ENCODE results near the gene SLC16A5. TPM values are rescaled to one million over a fixed set of nuclear protein-coding genes. Genes with fewer than 3 reads are reported as not detected.
"Not testable (repeated sequence)": the region's sequence is repeated elsewhere in the genome, so short reads cannot be mapped to it uniquely, and the experiment has no call there.

SLC16A5 gene, protein sequence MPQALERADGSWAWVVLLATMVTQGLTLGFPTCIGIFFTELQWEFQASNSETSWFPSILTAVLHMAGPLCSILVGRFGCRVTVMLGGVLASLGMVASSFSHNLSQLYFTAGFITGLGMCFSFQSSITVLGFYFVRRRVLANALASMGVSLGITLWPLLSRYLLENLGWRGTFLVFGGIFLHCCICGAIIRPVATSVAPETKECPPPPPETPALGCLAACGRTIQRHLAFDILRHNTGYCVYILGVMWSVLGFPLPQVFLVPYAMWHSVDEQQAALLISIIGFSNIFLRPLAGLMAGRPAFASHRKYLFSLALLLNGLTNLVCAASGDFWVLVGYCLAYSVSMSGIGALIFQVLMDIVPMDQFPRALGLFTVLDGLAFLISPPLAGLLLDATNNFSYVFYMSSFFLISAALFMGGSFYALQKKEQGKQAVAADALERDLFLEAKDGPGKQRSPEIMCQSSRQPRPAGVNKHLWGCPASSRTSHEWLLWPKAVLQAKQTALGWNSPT
- 1 to 10 TPM in 1 of 3 donors, under 1 TPM in 2; 0.53 to 1.2 (median 0.55) TPM for total RNA-seq

DNA sequence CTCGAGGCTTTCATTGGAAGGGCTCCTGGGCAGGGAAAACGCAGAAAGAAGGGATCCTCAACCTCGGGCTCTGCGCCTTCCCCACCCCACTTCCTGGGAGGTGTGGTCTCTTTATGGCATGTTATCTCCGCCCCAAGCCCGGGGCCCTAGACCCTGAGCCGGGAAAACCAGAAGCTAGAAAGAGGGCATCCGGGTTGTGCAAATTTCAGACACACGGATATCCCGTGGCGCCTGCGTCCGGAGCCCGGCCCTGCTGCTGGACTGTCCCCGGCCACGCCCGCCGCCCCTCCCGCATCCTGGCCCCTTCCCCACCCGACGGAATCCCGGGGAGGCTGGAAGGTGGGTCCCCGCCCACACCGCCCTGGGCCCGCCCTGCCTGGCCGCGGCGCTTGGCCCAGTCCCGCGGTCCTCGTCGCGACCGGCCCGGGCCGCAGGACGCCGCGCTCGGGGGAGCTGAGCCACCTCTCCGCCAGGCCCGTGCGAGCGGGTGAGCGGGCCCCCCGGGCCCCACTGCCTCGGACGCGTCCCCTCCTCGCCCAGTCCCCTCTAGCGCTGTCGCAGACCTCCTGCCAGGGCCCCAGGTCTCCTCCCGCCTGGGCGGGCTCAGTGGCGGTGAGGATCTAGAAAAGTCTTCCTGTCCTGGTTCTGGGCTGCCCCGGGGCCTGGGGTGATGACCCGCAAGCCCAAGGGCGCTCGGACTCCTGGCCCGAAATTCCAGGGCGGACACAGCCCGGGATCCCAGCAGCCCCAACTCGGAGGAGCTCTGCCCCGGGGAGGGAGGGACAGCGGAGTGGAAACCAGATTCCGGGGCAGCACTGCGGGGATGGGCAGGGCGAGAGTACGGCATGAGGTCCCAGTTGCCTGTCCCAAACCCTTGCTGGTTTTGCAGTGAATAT, at the start of gene SLC16A5:
Gene SLC16A5 (plus strand): TSS at position 397 of the 896 bp plus-strand sequence. CDS start 5,683 bp downstream, outside the sequence.
- no peaks in the 10 kb centered on the region for H3K36me3 Mint-ChIP-seq (ENCODE audit: insufficient read depth)
- no peaks in the 10 kb centered on the region for H3K9me3 Mint-ChIP-seq
- H3K4me3 Mint-ChIP-seq, result peak within 1 kb of the TSS; percentile 77
- H3K27me3 Mint-ChIP-seq (ENCODE audit: low read depth), result peaks cover 1% of the 10 kb centered on the region
- peaks cover 51% of the 10 kb centered on the region for H3K4me1 Mint-ChIP-seq (ENCODE audit: low read depth)
- peak; percentile 23 for DNase-seq
- peak; percentile 65 to 72 for ATAC-seq

DNA sequence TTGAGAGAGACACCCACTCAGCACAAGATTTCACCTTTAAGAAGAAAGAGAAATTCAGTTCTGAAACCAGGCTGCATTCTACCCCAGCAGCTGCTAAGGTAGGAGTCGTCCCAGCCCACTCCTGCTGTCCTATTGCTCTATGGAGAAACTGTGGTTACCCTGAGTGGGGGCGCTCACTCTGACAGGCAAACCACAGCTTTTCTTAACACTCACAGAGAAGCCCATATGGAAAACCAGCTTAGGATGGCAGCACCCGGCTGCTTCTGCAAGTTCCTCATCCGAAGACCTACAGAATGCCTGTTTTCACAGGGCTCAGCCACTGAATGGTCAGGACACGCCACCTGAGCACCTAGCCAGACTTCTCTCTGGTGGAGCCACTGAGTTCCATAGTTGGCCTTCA, 48.5 kb upstream of the SLC16A5 start:
- Mint-ChIP-seq H3K27me3 (ENCODE audit: low read depth) (peaks cover 2% of the 10 kb centered on the region), H3K4me1 (ENCODE audit: low read depth) (peaks cover 26% of the 10 kb centered on the region), H3K36me3 (ENCODE audit: insufficient read depth) (peaks cover 20% of the 10 kb centered on the region), H3K4me3 (no peak overlapping the region), H3K9me3 (no peaks in the 10 kb centered on the region)
- no peak for ATAC-seq
- no peak for DNase-seq

GRCh38 chr17:75041656-75042280, 46.0 kb upstream of the SLC16A5 start:
- peaks cover 31% of the 10 kb centered on the region for H3K4me1 Mint-ChIP-seq (ENCODE audit: low read depth)

GRCh38 chr17:75043789-75044188, 44.0 kb upstream of the SLC16A5 start:
- not testable (repeated sequence) for ATAC-seq

More at GRCh38 chr17:75041656-75042280, 46.0 kb upstream of the SLC16A5 start:
- Mint-ChIP-seq H3K27me3 (ENCODE audit: low read depth) (no peaks in the 10 kb centered on the region), H3K36me3 (ENCODE audit: insufficient read depth) (peaks cover 20% of the 10 kb centered on the region), H3K9me3 (no peaks in the 10 kb centered on the region), H3K4me3 (no peak overlapping the region)
- ATAC-seq, result no peak
- DNase-seq, result no peak

DNA sequence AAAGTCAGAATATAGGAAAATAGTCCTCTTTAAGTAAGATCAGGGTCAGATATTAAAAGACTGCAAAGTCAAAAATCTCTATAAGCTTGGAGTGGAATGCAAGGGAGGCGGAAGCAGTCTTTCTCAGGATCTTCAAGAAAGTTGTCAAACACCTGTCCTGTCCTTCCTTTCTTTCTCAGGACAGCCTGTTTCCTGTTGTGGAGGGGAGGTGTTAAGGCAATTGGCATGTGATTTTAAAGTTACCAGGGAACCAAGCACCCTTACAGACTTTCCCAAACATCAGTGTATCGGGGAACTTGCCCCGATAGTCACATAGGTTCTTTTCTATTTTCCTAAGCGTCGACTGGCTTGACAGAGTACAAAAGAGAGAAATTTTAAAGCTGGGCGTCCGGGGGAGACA, 43.0 kb upstream of the SLC16A5 start:
- H3K27me3 Mint-ChIP-seq (ENCODE audit: low read depth), result no peaks in the 10 kb centered on the region
- peaks cover 42% of the 10 kb centered on the region for H3K4me1 Mint-ChIP-seq (ENCODE audit: low read depth)
- DNase-seq, result no peak
- H3K4me3 Mint-ChIP-seq, result peak overlapping the region; percentile 98
- ATAC-seq, result no peak
- H3K9me3 Mint-ChIP-seq, result no peaks in the 10 kb centered on the region
- H3K36me3 Mint-ChIP-seq (ENCODE audit: insufficient read depth), result peaks cover 11% of the 10 kb centered on the region

More at GRCh38 chr17:75043789-75044188, 44.0 kb upstream of the SLC16A5 start:
- H3K4me3 Mint-ChIP-seq; DNase-seq; H3K9me3 Mint-ChIP-seq; H3K27me3 Mint-ChIP-seq (ENCODE audit: low read depth): not testable (repeated sequence)
- peaks cover 15% of the 10 kb centered on the region for H3K36me3 Mint-ChIP-seq (ENCODE audit: insufficient read depth)
- peaks cover 36% of the 10 kb centered on the region for H3K4me1 Mint-ChIP-seq (ENCODE audit: low read depth)

GRCh38 chr17:75045946-75046406, 41.8 kb upstream of the SLC16A5 start:
- H3K36me3 Mint-ChIP-seq (ENCODE audit: insufficient read depth); DNase-seq; ATAC-seq; H3K27me3 Mint-ChIP-seq (ENCODE audit: low read depth); H3K9me3 Mint-ChIP-seq: not testable (repeated sequence)
- Mint-ChIP-seq H3K4me3 (peak overlapping the region; percentile 98), H3K4me1 (ENCODE audit: low read depth) (peaks cover 43% of the 10 kb centered on the region)

DNA sequence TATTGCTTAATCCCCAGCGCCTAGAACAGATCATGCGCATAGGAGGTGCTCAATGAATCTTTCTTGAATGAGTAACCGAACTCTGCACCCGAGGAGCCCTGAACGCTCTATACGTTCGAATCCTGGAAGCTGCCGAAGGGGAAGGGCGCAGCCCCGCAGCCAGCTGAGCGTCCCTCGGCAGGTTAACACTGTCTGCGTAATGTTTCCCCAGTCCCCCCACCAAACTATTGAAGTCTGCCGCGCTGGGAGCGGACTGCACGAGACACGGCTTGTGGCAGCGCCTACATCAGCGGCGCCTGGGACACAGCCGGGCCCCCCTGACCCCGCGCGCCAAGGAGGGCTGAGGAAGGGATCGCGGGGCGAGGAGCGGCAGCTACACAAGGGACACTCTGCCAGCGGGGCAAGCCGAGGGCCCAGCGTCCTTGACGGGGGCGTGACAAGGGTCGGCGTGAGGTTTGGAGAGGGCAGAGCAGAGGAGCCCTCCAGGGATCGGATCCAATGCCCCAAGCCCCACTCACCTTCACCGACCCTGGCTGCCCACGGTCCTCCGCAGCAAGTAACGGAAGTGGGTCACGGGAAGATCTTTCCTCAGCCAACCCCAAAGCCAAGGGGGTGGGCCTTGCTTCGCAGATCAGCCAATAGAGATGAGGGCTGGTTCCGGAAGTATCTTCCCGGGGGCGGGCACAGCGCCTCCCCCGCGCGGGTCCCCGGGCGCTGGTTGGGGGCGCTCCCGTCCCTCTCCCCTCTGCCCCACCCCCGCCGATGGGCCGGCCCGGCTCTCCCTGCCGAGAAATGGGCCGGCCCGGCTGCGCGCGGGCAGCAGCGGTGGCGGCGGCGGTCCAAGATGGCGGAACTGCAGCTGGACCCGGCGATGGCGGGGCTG, 41.1 kb upstream of the SLC16A5 start, which contains the start of the genes ATP5PD and KCTD2:
Gene ATP5PD (minus strand): TSS at position 563 of the 883 bp plus-strand sequence. CDS start 4,319 bp downstream, outside the sequence.
Gene KCTD2 (plus strand): TSS at position 819 of the 883 bp plus-strand sequence. CDS start 26 bp downstream, at position 845.
- no peaks in the 10 kb centered on the region for H3K27me3 Mint-ChIP-seq (ENCODE audit: low read depth)
- H3K4me3 Mint-ChIP-seq, result peak within 1 kb of the TSS; percentile 98
- H3K36me3 Mint-ChIP-seq (ENCODE audit: insufficient read depth), result peaks cover 7% of the 10 kb centered on the region
- peak; percentile 94 to 95 for ATAC-seq
- peak; percentile 93 for DNase-seq
- H3K4me1 Mint-ChIP-seq (ENCODE audit: low read depth), result peaks cover 44% of the 10 kb centered on the region
- no peaks in the 10 kb centered on the region for H3K9me3 Mint-ChIP-seq

GRCh38 chr17:75047398-75048098, 40.2 kb upstream of the SLC16A5 start:
- Mint-ChIP-seq H3K9me3 (no peaks in the 10 kb centered on the region), H3K36me3 (ENCODE audit: insufficient read depth) (peaks cover 6% of the 10 kb centered on the region), H3K27me3 (ENCODE audit: low read depth) (no peaks in the 10 kb centered on the region), H3K4me1 (ENCODE audit: low read depth) (peaks cover 47% of the 10 kb centered on the region), H3K4me3 (peak overlapping the region; percentile 98)
- ATAC-seq (peak; percentile 2), DNase-seq (peak; percentile 22)

GRCh38 chr17:75048249-75048878, 39.4 kb upstream of the SLC16A5 start:
- Mint-ChIP-seq H3K4me1 (ENCODE audit: low read depth) (peaks cover 47% of the 10 kb centered on the region), H3K4me3 (peak overlapping the region; percentile 98), H3K27me3 (ENCODE audit: low read depth) (no peaks in the 10 kb centered on the region), H3K9me3 (no peaks in the 10 kb centered on the region), H3K36me3 (ENCODE audit: insufficient read depth) (peaks cover 9% of the 10 kb centered on the region)
- ATAC-seq (no peak), DNase-seq (no peak)

- Mint-ChIP-seq H3K4me3 (peak overlapping the region; percentile 98), H3K27me3 (ENCODE audit: low read depth) (no peaks in the 10 kb centered on the region), H3K9me3 (no peaks in the 10 kb centered on the region), H3K36me3 (ENCODE audit: insufficient read depth) (peaks cover 12% of the 10 kb centered on the region), H3K4me1 (ENCODE audit: low read depth) (peaks cover 43% of the 10 kb centered on the region)
- ATAC-seq (no peak), DNase-seq (no peak)
Observed at GRCh38 chr17:75049057-75049456, 38.7 kb upstream of the SLC16A5 start.

DNA sequence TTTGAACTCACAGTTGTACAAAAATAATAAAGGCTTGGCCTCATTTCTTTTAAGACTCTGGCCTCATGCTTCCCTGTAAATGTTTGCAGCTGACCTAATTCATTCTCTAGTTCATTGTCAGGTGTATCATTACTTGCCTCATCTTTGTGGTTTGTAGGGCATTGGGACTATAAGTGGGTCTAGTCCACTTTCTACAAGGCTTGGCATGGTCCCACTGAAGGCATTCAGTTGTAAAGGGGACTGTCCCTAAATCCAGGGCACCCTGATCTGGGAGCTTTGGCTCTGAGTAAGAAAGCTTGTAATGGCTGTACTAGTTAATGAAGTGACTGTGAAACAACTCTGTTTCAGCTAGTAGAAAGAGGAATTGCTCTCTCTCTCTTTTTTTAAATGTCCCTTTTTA, 38.0 kb upstream of the SLC16A5 start:
- H3K36me3 Mint-ChIP-seq (ENCODE audit: insufficient read depth), result peaks cover 14% of the 10 kb centered on the region
- DNase-seq (no peak), ATAC-seq (no peak)
- H3K27me3 Mint-ChIP-seq (ENCODE audit: low read depth), result no peaks in the 10 kb centered on the region
- no peak overlapping the region for H3K4me3 Mint-ChIP-seq
- H3K4me1 Mint-ChIP-seq (ENCODE audit: low read depth), result peaks cover 40% of the 10 kb centered on the region
- H3K9me3 Mint-ChIP-seq, result no peaks in the 10 kb centered on the region

GRCh38 chr17:75051941-75052340, 35.8 kb upstream of the SLC16A5 start:
- Mint-ChIP-seq H3K4me1 (ENCODE audit: low read depth) (peaks cover 29% of the 10 kb centered on the region), H3K9me3 (no peaks in the 10 kb centered on the region), H3K4me3 (no peak overlapping the region), H3K27me3 (ENCODE audit: low read depth) (no peaks in the 10 kb centered on the region), H3K36me3 (ENCODE audit: insufficient read depth) (peaks cover 17% of the 10 kb centered on the region)
- no peak for ATAC-seq
- DNase-seq, result no peak
